Measurements from ENCODE around the gene ZYG11A. TPM values are rescaled to one million over a fixed set of nuclear protein-coding genes. Genes with fewer than 3 reads are reported as not detected.

Gene ZYG11A
- total RNA-seq, 1 experiment from 2014 or later, result 2.4 TPM

DNA sequence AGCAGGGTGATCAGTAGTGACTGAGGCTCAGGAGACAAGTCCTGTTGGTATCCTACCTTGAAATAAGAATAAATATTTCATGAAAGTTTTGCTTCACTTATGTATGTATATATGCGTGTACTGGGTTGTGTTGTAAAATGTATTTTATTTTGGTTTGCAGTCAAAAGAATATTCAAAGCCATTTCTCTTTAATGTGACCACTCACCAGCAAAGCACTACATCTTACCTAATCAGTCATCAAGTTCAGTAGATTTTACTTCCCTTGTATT, 95.6 kb downstream of the ZYG11A start:
- no peaks in the 10 kb centered on the region for H3K4me1 Mint-ChIP-seq (ENCODE audit: low read depth, unreplicated experiment)
- H3K27ac Mint-ChIP-seq (ENCODE audit: unreplicated experiment), result no peak overlapping the region
- ChIA-PET CTCF (no interaction called here), POLR2A (no interaction called here)
- Histone ChIP-seq H3K9me3 (no peaks in the 10 kb centered on the region), H3K36me3 (ENCODE audit: control insufficient read depth, insufficient read depth, low read length) (no peaks in the 10 kb centered on the region), H3K4me3 (ENCODE audit: low read depth, low read length) (no peak overlapping the region), H3K4me1 (no peaks in the 10 kb centered on the region), H3K27me3 (replicated peaks; ENCODE audit: control insufficient read depth, insufficient read depth, low read length) (no peaks in the 10 kb centered on the region)
- no peaks in the 10 kb centered on the region for H3K9me3 Mint-ChIP-seq (ENCODE audit: unreplicated experiment)
- intact Hi-C loops (cut with micrococcal nuclease; ENCODE audit: unreplicated experiment), result no loop called here
- no peaks in the 10 kb centered on the region for H3K27me3 Mint-ChIP-seq (ENCODE audit: insufficient read depth, unreplicated experiment)
- BruUV-seq (replicated peaks), result no TSS peak
- no peak for DNase-seq
- TF ChIP-seq, protein P1, sequence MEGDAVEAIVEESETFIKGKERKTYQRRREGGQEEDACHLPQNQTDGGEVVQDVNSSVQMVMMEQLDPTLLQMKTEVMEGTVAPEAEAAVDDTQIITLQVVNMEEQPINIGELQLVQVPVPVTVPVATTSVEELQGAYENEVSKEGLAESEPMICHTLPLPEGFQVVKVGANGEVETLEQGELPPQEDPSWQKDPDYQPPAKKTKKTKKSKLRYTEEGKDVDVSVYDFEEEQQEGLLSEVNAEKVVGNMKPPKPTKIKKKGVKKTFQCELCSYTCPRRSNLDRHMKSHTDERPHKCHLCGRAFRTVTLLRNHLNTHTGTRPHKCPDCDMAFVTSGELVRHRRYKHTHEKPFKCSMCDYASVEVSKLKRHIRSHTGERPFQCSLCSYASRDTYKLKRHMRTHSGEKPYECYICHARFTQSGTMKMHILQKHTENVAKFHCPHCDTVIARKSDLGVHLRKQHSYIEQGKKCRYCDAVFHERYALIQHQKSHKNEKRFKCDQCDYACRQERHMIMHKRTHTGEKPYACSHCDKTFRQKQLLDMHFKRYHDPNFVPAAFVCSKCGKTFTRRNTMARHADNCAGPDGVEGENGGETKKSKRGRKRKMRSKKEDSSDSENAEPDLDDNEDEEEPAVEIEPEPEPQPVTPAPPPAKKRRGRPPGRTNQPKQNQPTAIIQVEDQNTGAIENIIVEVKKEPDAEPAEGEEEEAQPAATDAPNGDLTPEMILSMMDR (IDR thresholded peaks at IDR 0.05; ENCODE audit: insufficient read depth in 1 of 2, low read depth in 1 of 2, low read length in 1 of 2, severe bottlenecking in 1 of 2, unreplicated experiment in 1 of 2), result no peak
- no peaks in the 10 kb centered on the region for H3K36me3 Mint-ChIP-seq (ENCODE audit: insufficient read depth, unreplicated experiment)
- H3K4me3 Mint-ChIP-seq (ENCODE audit: unreplicated experiment), result no peak overlapping the region

DNA sequence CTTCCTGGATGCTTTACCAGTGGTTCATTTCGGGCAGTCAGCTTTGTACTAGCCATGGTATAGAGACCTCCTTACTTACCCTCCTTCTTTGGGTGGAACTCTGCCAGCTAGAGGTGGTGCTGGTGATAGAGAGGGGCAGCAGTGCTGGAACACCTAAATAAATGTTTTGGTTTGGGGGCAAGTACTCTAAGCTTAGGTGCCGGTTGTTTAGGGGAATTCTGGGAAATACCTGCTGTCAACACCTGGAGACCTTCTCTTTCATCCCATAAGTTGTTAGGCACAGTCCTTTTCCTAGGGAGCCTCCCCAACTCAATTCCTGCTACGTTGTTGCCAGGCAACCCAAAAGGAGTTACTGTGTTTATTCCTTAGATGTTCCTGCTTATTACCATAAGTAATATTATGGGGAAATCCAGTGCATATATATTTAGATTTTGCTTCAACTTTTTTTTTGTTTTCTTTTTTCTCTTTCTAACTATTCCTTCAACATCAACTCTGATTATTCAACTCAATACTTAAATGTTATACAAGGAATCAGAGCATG, 101.4 kb downstream of the ZYG11A start:
- Histone ChIP-seq H3K36me3 (ENCODE audit: control insufficient read depth, insufficient read depth, low read length) (no peaks in the 10 kb centered on the region), H3K9me3 (no peaks in the 10 kb centered on the region), H3K27me3 (replicated peaks; ENCODE audit: control insufficient read depth, insufficient read depth, low read length) (no peaks in the 10 kb centered on the region), H3K4me3 (ENCODE audit: low read depth, low read length) (no peak overlapping the region), H3K4me1 (no peaks in the 10 kb centered on the region)
- Mint-ChIP-seq H3K9me3 (ENCODE audit: unreplicated experiment) (no peaks in the 10 kb centered on the region), H3K4me1 (ENCODE audit: low read depth, unreplicated experiment) (peaks cover 8% of the 10 kb centered on the region), H3K27me3 (ENCODE audit: insufficient read depth, unreplicated experiment) (no peaks in the 10 kb centered on the region), H3K4me3 (ENCODE audit: unreplicated experiment) (no peak overlapping the region), H3K36me3 (ENCODE audit: insufficient read depth, unreplicated experiment) (no peaks in the 10 kb centered on the region), H3K27ac (ENCODE audit: unreplicated experiment) (no peak overlapping the region)
- TF ChIP-seq, protein P1 (IDR thresholded peaks at IDR 0.05; ENCODE audit: insufficient read depth in 1 of 2, low read depth in 1 of 2, low read length in 1 of 2, severe bottlenecking in 1 of 2, unreplicated experiment in 1 of 2), result no peak
- POLR2A ChIA-PET, result no interaction called here
- no TSS peak for BruUV-seq (replicated peaks)
- CTCF ChIA-PET, result no interaction called here
- intact Hi-C loops (cut with micrococcal nuclease; ENCODE audit: unreplicated experiment), result no loop called here
- DNase-seq, result no peak

DNA sequence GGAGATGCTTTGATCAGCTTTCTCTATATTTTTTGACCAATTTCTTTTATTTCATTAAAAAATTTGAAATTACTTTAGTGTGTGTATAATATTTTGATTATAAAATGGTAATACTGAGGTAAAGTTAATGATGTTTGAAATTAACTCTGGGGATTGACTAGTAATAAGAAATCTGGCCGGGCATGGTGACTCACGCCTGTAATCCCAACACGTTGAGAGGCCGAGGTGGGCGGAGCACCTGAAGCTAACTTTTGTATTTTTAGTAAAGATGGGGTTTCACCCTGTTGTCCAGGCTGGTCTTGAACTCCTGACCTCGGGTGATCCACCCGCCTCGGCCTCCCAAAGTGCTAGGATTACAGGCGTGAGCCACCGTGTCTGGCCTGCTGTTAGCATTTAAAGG, 102.0 kb downstream of the ZYG11A start:
- DNase-seq, result no peak
- Histone ChIP-seq H3K4me3 (ENCODE audit: low read depth, low read length) (no peak overlapping the region), H3K36me3 (ENCODE audit: control insufficient read depth, insufficient read depth, low read length) (no peaks in the 10 kb centered on the region), H3K9me3 (no peaks in the 10 kb centered on the region), H3K27me3 (replicated peaks; ENCODE audit: control insufficient read depth, insufficient read depth, low read length) (no peaks in the 10 kb centered on the region), H3K4me1 (no peaks in the 10 kb centered on the region)
- Mint-ChIP-seq H3K4me3 (ENCODE audit: unreplicated experiment) (no peak overlapping the region), H3K27me3 (ENCODE audit: insufficient read depth, unreplicated experiment) (no peaks in the 10 kb centered on the region), H3K4me1 (ENCODE audit: low read depth, unreplicated experiment) (peaks cover 8% of the 10 kb centered on the region), H3K36me3 (ENCODE audit: insufficient read depth, unreplicated experiment) (no peaks in the 10 kb centered on the region), H3K27ac (ENCODE audit: unreplicated experiment) (no peak overlapping the region), H3K9me3 (ENCODE audit: unreplicated experiment) (no peaks in the 10 kb centered on the region)
- TF ChIP-seq, protein P1 (IDR thresholded peaks at IDR 0.05; ENCODE audit: insufficient read depth in 1 of 2, low read depth in 1 of 2, low read length in 1 of 2, severe bottlenecking in 1 of 2, unreplicated experiment in 1 of 2), result no peak
- intact Hi-C loops (cut with micrococcal nuclease; ENCODE audit: unreplicated experiment), result no loop called here
- CTCF ChIA-PET, result no interaction called here
- no TSS peak for BruUV-seq (replicated peaks)
- POLR2A ChIA-PET, result no interaction called here

Small RNA genes lying within 50 kb of the gene (microRNA-seq; reads per million reads assigned to microRNA genes)
- gene MIR1273F, result not detected
- not detected for gene MIR1273G
- gene MIR5095, result not detected

Other genes with a start within 250 kb of the ZYG11A start
- 19.4 and 21.7 TPM in 2 replicates for gene GPX7, start 240.4 kb upstream of the ZYG11A start, total RNA-seq (2022)
- 3.2 and 3.7 TPM in 2 replicates for gene SHISAL2A, start 209.6 kb upstream of the ZYG11A start, total RNA-seq (2022)
- gene COA7, start 144.4 kb upstream of the ZYG11A start, total RNA-seq (2022), result 38.4 and 40.2 TPM in 2 replicates
- 15.8 and 17.1 TPM in 2 replicates for gene ZYG11B, start 116.3 kb upstream of the ZYG11A start, total RNA-seq (2022)
- gene ECHDC2, start 79.0 kb downstream of the ZYG11A start, total RNA-seq (2022), result 52.6 and 53.8 TPM in 2 replicates
- 67.0 and 74.5 TPM in 2 replicates for gene SCP2, start 84.5 kb downstream of the ZYG11A start, total RNA-seq (2022)
- gene PODN, start 219.5 kb downstream of the ZYG11A start, total RNA-seq (2022), result not detected in 2 replicates

Measured in Caco-2 (cell line).